ENCODE results near the gene DCBLD2. TPM values are rescaled to one million over a fixed set of nuclear protein-coding genes. Genes with fewer than 3 reads are reported as not detected.

DCBLD2 gene
- total RNA-seq, 1 donor from 2014 or later: 33.9 TPM

- H3K4me3 Mint-ChIP-seq (ENCODE audit: unreplicated experiment): no peak overlapping the region
- H3K4me1 Mint-ChIP-seq (ENCODE audit: low read depth, unreplicated experiment): no peaks in the 10 kb centered on the region
- TF ChIP-seq CTCF (IDR thresholded peaks at IDR 0.05; ENCODE audit: partially characterized antibody, unreplicated experiment): no peak
Measured at GRCh38 chr3:98782824-98783500, 118.5 kb downstream of the DCBLD2 start.

GRCh38 chr3:98780343-98780742 is 121.2 kb downstream of the DCBLD2 start:
- H3K27me3 Mint-ChIP-seq (ENCODE audit: unreplicated experiment): peaks cover 5% of the 10 kb centered on the region
- no peak overlapping the region for H3K4me3 Mint-ChIP-seq (ENCODE audit: unreplicated experiment)
- no peaks in the 10 kb centered on the region for H3K9me3 Mint-ChIP-seq (ENCODE audit: unreplicated experiment)
- H3K36me3 Mint-ChIP-seq (ENCODE audit: unreplicated experiment): no peaks in the 10 kb centered on the region
- DNase-seq: no peak
- no peak overlapping the region for H3K27ac Mint-ChIP-seq (ENCODE audit: unreplicated experiment)
- H3K4me1 Mint-ChIP-seq (ENCODE audit: low read depth, unreplicated experiment): peaks cover 4% of the 10 kb centered on the region
- no peak for TF ChIP-seq CTCF (IDR thresholded peaks at IDR 0.05; ENCODE audit: partially characterized antibody, unreplicated experiment)

More at GRCh38 chr3:98782824-98783500, 118.5 kb downstream of the DCBLD2 start:
- H3K36me3 Mint-ChIP-seq (ENCODE audit: unreplicated experiment): no peaks in the 10 kb centered on the region
- DNase-seq: no peak
- H3K27ac Mint-ChIP-seq (ENCODE audit: unreplicated experiment): no peak overlapping the region
- peaks cover 7% of the 10 kb centered on the region for H3K27me3 Mint-ChIP-seq (ENCODE audit: unreplicated experiment)
- H3K9me3 Mint-ChIP-seq (ENCODE audit: unreplicated experiment): peaks cover 2% of the 10 kb centered on the region

- Mint-ChIP-seq H3K36me3 (ENCODE audit: unreplicated experiment) (no peaks in the 10 kb centered on the region), H3K9me3 (ENCODE audit: unreplicated experiment) (no peaks in the 10 kb centered on the region), H3K27me3 (ENCODE audit: unreplicated experiment) (peaks cover 5% of the 10 kb centered on the region), H3K4me3 (ENCODE audit: unreplicated experiment) (no peak overlapping the region), H3K27ac (ENCODE audit: unreplicated experiment) (no peak overlapping the region), H3K4me1 (ENCODE audit: low read depth, unreplicated experiment) (peaks cover 4% of the 10 kb centered on the region)
- TF ChIP-seq CTCF (IDR thresholded peaks at IDR 0.05; ENCODE audit: partially characterized antibody, unreplicated experiment): no peak
- no peak for DNase-seq
Measured at GRCh38 chr3:98779541-98780335, 121.8 kb downstream of the DCBLD2 start.

- Mint-ChIP-seq H3K4me1 (ENCODE audit: low read depth, unreplicated experiment) (peaks cover 4% of the 10 kb centered on the region), H3K9me3 (ENCODE audit: unreplicated experiment) (no peaks in the 10 kb centered on the region), H3K27ac (ENCODE audit: unreplicated experiment) (no peak overlapping the region), H3K4me3 (ENCODE audit: unreplicated experiment) (no peak overlapping the region), H3K27me3 (ENCODE audit: unreplicated experiment) (peaks cover 5% of the 10 kb centered on the region), H3K36me3 (ENCODE audit: unreplicated experiment) (no peaks in the 10 kb centered on the region)
- no peak for TF ChIP-seq CTCF (IDR thresholded peaks at IDR 0.05; ENCODE audit: partially characterized antibody, unreplicated experiment)
- DNase-seq: no peak
Measured at GRCh38 chr3:98778852-98779413, 122.6 kb downstream of the DCBLD2 start.

Data from glutamatergic neuron (in vitro differentiated cells).